HG02884 (cell line): ENCODE results near the gene PLXNC1.

Experiments used
- ATAC-seq: cut with Tn5 transposase; IDR thresholded peaks from one replicate; pipeline ENCODE4 v1.9.1; 2021; ENCODE audit warnings: mild to moderate bottlenecking, moderate library complexity; ENCODE audit not compliant: unreplicated experiment

Gene PLXNC1

DNA sequence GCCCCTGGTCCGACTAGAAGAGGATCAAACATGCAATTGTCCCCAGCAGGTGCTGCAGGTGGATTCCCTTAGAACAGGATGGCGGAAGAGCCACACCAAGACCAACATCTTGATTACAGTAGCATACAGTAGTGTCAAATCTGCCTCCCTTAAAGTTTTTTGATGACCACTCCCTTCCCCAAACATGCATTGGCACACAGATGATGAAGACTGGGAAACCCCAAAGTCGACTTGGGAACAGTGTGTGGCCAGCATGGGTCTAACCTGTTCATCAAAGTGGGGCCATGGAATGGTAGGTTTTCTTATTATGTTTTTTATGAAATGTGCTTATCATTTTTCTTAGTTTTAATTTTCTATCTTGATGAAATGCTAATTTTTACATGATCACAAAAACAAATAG lies 8.8 kb downstream of the PLXNC1 start:
- ATAC-seq = no peak

DNA sequence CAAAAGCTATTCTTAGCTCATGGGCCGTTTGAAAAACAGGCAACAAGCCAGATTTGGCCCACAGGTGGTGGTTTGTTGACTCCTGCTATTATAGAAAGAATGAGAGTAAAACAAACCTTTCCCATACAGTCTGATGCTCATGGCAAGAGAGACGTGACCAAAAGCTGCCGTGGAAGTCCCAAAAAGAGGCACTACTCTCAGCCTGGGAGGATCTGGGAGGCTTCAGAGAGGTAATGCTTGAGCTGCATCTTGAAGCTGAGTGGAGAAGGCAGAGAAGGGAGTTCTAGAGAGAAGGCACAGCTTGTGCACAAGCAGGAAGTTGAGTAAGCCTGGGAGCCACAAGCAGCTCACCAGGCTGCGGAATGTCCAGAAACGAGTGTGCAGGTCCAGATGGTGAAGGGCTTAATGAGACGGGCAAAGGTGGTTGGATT lies 9.6 kb downstream of the PLXNC1 start:
- peak; percentile 83 for ATAC-seq

DNA sequence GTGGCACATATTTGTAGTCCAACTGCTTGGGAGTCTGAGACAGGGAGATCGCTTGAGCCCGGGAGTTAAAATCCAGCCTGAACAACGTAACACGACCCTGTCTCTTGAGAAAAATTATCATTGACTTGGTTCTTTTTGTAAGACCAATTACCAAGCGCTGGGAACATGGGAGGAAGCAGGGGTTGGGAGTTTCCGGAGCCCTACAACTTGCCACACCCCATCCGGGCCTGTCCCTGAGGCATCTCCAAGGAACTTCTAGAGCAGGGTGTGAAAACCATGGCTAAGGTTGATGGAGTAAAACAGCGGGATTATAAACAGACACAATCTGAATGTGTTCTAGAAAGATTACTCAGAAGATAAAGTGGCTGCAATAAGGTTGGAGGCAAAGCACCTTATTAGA lies 10.3 kb downstream of the PLXNC1 start:
- ATAC-seq = no peak

DNA sequence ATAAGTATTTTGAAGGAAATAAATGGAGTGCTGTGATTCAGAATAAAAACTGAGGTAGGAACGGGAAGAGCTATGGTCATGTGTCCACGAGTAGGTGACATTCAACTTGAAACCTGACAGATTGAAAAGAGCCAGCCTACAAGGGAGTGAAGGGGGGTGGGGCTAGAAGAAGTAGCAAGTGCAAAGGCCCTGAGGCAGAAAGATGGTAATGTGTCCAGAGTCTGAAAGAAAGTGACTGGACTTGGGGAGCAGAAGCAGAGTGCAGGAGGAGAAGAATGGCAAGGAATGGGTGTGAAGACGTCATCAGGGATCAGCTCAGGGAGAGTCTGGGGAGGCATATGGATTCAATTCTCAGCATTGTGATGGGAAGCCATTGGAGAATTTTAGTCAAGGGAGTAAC lies 13.7 kb downstream of the PLXNC1 start:
- no peak for ATAC-seq

DNA sequence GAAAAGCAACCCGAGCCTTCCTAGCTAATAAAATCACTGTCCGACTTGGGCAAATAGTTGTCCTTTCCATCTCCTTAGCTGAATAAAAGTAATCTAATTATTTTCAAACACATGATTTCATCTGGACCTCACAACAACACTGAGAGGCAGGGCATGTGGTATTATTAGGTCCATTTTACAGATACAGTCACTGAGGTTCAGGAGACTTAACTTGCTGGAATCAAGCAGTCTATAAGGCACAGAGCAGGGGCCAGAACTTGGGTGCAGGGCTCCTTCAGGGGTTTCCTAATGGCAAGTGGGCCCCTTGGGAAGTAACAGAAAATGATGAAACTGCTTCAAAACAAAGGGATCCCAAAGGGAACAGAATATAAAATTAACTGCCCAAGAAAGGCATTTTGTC lies 15.5 kb downstream of the PLXNC1 start:
- ATAC-seq = no peak

DNA sequence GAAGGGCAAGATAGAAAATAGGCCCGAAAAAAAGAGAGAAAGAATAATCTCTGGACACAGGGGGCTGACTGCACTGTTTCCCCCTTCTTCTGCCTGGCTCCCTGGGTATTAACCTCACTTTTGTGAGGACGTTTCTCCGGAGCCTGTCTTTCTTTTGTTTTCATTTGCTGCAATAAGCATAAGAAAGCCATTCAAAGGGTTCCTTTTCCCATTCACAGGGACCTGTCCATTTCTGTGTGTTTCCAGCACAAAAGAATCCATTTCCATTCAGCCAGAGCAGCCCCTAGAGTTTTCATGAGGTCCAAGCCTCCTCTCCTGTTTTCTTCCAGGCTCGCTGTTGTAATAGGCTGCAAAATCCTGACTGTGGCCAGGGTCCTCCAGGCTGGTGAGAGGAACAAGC lies 16.8 kb downstream of the PLXNC1 start:
- ATAC-seq = no peak

DNA sequence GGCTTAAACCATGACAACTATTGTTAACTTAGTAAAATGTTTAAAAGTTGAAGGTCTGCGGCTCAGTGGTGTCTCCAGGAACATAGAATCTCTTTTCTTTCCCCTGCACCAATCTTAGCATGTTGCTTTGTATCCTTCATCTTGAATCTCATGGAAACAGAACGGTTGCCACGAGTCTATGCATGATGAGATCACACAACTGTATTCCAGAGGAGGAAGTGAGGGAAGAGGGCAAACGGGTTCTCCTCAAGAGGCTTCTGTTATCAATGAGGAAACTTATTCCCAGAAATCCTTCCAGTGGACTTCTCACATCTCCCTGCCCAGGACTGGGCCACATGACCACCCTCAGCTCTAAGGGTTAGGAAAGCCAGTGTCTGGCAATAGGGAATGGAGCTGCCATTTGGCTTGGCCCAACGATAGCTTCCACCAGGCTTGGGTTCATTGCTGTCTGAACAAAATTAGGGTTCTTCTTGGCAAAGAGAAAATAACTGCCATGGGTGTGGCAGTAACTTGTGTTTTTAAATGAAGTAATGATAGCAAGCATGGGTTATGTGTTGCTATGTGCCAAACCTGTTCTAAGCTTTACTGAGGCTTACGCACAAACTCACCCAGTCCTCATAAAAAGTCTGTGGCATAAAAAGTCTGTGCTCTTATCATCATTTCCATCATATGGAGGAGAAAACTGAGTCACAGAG lies 17.4 kb downstream of the PLXNC1 start:
- no peak for ATAC-seq

DNA sequence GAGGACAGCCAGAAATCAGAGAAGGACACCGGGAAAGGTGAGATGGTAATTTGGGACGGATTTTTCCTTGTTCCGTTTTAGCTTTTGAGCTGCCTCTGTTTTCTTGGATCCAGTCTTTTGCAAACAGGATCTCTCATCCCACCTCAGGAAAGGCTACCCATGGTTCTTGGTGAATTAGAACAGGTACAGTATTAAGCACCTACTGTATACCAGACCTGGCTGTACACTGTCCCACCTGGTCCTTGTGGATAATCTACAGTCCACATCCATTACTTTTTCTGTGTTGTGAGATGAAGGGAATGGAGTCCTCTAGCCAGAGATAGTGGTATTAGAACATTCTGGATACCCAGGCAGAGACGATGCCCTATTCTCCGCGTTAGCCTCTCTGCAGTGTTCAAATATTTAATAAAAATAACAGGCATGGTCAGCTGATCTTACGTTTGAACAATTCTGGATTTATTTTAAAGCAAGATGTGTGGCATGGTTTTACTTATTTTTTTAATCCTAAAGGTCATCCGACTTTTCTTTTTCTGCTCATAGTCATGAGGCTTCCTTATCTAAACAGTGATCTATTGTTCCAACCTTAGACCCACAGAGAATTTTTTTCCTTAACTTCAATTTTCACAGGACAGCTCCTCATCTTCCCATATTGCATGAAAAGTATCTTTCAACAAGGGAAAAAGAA lies 18.8 kb downstream of the PLXNC1 start:
- ATAC-seq = no peak

DNA sequence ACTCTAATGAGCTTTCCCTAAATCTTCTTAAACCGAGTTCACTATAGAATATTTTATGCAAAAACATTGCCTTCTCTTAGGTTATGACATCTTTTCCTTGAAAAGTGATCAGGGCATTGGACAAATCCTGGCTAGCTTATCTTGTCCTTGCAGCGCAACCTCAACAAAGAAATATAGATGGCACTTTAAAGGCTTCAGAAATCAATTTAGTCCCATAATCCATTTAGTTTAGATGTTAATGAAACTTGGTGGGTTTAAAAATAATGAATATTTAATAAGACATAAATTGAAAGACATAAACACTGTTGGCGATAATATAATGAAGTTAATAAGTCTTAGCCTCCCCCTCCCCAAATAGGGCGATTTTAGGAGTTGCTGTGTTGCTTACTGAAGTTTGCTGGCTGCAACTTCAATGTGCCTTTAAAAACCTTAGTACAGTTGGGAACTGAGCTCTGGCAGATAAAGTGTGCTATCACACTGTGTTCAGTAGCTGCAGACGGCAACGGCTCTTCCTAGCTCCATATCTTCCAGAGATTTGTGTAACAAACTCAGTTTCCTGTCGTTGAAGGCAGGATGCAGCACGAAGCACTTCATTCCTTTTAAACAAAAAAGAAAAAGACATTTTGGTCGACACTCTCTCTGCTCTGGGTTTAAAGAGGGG lies 19.5 kb downstream of the PLXNC1 start:
- ATAC-seq = no peak

DNA sequence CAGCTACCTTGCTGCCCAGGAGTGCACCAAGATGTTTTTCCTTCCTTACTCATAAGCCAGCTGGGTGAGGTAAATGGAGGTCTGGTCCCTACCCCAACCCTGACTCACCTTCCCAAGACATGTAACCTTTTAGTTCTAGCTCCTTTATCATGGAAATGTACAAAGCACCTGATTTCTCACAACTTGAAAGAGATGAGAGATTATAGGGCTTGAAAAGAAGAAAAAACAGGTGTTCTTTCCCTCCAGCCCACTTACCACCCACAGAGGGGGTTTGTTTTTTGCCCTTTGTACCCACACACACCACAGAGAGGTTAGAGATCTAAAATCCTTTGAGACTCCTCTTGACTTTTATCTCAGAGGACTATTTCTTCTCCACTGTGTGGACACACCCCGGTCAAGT lies 21.1 kb downstream of the PLXNC1 start:
- no peak for ATAC-seq

DNA sequence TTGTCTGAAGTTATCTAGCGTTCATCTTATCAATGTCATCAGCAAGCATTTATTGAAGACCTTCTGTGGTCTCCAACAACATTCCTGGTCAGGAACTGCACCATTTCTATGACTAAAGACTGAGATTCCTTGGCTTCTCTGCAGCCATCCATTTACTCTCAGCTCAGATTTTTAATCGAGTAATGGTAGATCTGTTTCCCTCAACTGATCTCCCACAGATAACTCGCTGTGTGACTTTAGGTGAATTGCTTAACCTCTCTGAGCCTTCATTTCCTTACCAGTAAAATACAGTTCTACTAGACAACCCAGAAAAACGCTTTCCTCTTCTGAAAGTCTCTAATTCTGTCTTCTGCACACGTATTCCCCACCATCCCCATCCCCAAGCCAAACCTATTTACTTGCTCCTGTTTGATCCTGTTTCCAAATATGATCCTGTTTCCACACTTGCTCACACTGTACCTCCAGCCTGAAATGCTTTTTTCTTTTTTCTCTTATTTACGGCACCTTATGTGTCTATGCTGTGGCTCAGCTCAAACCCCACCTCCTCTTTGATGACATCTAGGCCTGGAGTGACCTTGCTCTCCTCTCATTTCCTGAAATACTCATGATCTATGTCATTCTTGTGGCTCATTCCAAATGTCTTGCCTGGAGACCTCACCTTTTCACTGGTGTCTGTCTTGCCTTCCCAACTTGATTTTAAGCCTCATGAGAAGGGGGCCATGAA lies 21.8 kb downstream of the PLXNC1 start:
- no peak for ATAC-seq

DNA sequence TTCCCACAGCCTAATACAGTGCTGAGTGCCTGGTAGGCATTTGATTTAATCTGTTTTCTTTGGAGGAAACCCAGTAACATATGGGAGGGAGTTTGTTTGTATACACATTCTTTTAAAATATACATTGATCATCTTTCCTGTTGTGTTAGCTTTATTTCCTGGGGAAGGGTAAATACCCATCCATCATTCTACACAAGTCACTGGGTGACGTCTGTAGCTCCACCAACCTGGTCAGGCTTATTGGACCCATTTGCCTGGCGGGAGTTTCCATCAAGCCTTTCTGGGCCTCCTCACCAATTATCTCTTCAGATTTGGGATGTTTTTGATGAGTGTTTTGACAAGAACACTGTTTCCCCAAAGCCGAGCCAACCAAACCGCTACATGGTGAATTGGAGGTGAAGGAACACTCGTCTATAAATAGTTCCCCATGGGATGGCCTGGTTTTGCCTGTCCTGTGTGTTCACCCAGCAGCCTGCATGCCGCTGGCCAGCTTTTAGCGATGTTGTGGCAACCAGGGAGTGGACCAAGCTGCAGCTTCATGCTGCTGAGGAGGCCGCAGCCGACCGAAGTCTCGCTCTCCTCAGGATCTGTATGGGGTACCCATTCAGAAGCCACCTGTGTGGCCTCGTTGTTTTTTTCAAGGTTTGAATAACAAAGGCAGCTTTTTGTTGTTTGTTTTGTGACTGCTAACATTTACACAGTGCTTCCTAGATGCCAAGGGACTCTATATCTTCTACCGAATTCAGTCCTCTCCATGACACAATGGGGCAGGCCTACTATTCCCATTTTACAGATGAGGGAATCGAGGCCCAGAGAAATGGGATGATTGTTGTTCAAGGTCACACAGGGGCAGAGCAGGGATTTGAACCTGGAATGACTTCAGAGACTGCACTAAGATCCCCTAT lies 22.6 kb downstream of the PLXNC1 start:
- no peak for ATAC-seq

DNA sequence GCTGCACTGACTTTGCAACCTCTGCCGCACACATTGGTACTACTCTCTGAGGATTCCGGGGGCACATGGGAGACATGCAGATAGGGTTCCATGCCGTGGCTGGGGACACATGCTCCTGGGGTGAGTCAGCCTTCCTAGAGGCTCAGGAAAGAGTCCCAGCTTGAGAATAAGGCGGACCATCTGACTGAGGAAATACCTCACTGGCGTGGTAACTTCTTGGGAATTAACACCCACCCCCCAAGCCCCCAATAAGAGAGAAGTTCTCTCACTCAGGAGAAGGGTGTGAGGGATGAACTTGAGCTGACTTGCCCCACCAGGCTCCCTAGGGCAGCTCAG lies 23.2 kb downstream of the PLXNC1 start:
- ATAC-seq = no peak

DNA sequence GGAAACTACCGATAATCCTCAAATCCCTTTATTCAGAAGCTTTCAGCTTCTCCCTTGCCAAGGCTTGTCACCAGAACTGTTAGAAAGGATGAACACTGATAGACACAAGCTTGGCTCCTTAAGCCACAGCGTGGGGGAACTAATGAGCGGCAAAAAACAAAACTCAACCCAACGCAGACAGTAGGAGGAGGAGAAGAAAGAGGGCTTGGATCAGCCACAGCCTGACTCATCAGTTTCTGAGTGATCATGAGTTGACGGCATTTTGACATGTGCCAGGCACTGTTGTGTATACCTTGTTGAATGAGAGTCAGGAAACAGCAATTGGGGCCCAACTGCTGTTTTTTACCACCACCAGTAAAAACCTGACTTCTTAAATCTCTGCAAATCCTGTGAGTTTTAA lies 23.7 kb downstream of the PLXNC1 start:
- no peak for ATAC-seq

DNA sequence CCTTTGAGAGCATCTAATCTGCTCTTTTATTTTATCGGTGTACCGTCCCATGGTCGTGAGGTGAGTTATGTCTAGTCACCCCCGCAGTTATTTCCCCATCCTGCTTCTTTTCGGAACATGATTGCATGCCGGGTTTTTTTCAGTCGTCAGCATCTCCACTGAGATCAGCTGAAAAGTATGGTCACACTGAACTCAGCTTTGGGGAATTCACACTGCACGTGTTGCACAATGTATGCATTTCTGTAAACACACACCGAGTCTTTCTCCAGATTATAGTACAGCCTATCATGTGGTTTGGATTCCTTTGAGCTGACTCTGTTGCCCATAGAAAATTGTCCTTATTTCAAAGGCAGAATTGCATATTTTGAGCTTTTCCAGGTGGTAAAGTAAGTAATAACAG lies 24.6 kb downstream of the PLXNC1 start:
- ATAC-seq = no peak

DNA sequence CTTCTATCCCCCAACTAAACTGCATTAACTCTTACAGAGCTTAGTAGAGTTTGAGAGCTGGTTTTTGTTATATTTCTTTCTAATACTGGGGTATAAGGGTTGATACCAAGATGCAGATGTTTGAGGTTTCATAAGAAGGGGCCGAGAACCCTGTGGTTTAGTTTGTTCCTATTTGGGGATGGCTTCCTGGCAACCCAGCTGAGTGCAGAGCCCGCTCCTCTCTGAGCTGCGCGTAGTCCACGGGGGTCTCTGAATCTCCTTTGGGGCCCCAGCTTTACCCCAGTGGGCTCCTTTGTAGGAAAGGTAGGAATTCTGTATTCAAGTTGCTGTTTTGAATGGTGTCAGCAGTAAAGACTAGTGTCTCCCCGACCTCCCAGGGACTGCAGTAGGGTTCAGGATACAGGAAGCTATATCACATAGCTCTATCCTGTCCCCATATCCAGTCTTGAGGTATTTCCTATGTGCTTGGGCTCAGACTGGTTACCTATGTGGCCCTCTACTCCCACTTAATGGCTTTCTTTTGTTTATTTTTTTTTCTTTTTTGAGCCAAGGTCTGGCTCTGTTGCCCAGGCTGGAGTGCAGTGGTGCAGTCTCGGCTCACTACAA lies 25.4 kb downstream of the PLXNC1 start:
- peak; percentile 47 for ATAC-seq

DNA sequence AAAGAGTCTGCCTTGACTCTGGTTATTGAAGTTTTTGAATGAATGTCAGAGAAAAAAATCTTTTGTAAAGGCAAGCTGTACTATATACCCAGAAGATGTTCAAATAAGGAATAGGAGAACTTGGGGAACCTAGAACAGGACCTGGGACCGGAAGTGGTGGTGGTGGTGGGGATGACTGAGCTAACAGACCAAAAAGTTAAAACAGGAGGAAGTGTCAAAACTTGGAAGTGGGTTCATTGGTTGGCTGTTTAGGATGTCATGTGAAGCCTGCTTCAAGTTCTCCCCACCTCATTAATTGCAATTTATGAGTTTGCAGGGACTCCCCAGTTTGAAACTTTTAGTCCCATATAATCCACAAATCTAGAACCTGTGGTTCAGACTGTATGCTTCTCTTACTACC lies 26.2 kb downstream of the PLXNC1 start:
- no peak for ATAC-seq

DNA sequence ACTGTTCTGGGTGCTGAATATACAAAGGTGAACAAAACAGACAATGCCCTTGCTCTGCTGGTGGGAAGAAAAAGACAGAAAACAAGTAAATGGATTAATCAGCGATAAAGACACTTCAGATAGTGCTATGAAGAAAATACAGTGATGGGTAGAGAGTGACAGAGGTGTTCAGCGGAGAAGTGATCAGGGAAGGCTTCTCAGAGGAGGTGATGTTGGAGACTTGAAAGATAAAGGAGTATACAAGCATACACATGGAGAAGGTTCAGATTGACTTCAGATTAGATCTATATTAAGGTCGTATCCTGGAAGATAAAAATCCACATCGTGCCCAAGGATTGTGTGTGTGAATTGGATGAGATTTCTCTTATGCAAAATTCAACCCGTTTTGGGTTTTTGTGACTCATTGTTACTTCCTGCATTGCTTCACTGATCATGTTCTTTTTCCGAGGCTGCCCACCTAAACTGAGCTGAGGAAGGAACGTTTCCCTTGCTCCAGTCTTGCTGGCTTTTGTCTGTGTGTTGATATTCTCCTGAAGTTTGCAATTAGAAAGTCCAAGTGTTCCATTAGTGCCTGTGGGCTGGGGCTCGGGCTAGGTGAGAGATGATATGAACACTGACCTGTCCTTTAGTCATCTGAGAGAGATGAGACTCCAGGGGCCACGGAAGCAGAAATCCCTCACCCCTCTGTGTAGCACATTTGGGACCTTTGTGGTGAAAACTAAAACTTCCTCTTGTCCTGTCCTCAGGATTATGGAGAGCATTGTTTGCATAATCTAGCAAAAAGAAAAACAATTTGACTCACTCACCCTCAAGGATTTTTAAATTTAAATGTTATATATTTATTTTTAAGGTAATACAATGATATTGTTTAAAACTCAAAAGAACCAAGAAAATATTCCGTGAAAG lies 27.6 kb downstream of the PLXNC1 start:
- peak; percentile 36 for ATAC-seq

DNA sequence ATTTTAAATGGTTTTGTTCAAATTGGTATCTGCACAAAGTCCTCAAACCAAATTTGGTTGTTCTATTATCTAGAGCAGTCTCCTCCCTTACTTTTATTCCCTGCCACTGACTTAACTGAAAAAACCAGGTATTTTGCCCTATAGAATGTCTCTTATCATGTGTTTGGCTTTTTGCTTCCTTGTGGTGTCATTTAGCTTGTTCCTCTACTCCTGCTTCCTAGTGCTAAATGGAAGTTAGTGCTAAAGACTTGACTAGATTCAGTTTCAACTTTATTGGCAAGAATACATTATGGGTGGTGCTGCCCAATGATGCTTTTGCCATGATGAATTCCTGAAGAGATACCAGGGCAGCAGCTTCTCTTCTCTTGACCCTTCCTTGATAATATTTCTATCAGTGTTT lies 29.7 kb downstream of the PLXNC1 start:
- ATAC-seq = no peak
